ENCODE results near the gene BORCS8. TPM values are rescaled to one million over a fixed set of nuclear protein-coding genes. Genes with fewer than 3 reads are reported as not detected.

The BORCS8 gene
- polyA plus RNA-seq, 2 of the 4 experiments (the other 2 are of a cell fraction): 9.1 to 10.6 TPM

DNA sequence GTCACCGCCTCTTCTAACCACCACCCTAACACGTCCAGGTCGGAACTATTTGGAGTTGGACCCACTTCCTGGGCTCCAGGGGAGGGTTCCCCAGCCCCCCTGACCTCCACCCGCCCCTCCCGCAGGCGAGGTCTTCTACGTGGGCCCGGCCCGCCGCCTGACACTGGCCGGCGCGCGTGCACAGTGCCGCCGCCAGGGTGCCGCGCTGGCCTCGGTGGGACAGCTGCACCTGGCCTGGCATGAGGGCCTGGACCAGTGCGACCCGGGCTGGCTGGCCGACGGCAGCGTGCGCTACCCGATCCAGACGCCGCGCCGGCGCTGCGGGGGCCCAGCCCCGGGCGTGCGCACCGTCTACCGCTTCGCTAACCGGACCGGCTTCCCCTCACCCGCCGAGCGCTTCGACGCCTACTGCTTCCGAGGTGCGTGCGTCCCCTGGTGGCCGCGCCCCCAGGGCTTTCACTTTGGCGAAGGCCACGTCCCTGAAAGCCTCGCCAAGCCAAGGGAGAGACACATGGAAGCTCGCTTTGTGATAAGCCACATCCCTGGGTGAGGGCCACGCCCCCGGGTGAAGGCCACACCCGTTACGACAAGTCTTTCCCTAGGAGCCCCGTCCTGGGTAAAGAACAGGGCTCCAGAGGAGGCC, 33.0 kb upstream of the BORCS8 start (continued):
- TF ChIP-seq NPAS2 (CRISPR knock-in tag; IDR thresholded peaks at IDR 0.05; ENCODE audit: borderline replicate concordance) (no peak), E2F6 (IDR thresholded peaks at IDR 0.05; ENCODE audit: borderline replicate concordance, low read depth) (peak; percentile 85), SMC3 (IDR thresholded peaks at IDR 0.05) (peak; percentile 51), MYC (IDR thresholded peaks at IDR 0.05; ENCODE audit: borderline replicate concordance, low read length) (no peak), JUNB (IDR thresholded peaks at IDR 0.05) (no peak)

DNA sequence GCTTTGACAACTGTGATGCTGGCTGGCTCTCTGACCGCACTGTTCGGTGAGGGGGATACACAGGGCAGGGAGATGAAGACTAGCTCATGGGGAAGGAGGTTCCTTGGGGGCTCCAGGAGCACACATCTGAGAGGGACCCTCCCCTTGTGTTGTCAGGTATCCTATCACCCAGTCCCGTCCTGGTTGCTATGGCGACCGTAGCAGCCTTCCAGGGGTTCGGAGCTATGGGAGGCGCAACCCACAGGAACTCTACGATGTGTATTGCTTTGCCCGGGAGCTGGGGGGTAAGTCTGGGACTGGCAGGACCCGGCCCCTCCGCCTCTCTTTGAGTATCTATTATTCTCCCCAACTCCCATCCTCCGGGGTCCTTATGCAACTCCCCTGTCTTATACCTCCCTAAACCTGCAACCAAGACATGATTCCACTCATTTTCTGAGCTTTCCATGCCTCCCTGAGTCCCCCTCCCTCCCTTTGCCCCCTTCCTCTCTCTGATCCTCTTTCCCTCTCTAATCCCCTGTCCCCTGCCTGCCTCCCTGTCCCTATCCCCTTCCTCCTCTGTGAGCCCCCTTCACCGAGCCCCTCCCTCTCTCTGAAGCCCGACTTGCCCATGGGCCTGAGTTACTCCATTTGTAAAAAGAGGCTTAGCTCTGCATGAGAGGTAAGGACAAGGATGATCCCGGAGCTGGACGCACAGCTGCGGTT, 32.3 kb upstream of the BORCS8 start:
- Histone ChIP-seq H3K4me3 (peak overlapping the region; percentile 45; the same call in 2 of the 3 replicates), H3K4me1 (0 out of 3 replicates have a peak, but pooled peaks cover 6% of the 10 kb centered on the region), H3K4me2 (peak overlapping the region; percentile 93), H3K9me3 (no peaks in the 10 kb centered on the region), H3K27ac (peak overlapping the region in 1 of 2 experiments; percentile 78; a peak in 3 of 6 replicates)
- ChIA-PET CTCF (interaction anchor here (1.0 to 2.2 kb wide), 10 partner anchors 9 to 151 kb away, joined by 3 to 13 read pairs (median 4); partner anchors contain the start of genes NCAN and NR2C2AP), POLR2A (interaction anchor here (1.3 kb wide), 1 partner anchor 21 kb away, joined by 4 read pairs; the partner anchor contains the start of gene NR2C2AP)
- DNase-seq (ENCODE audit: low read depth in 1 of 2, low spot score in 1 of 2) (no peak), FAIRE-seq (no peak), ATAC-seq (no peak; a peak in 2 of 6 replicates)
- TF ChIP-seq FOXS1 (CRISPR knock-in tag; IDR thresholded peaks at IDR 0.05) (no peak), CHD2 (IDR thresholded peaks at IDR 0.05; ENCODE audit: low read length, partially characterized antibody) (no peak), BHLHE40 (IDR thresholded peaks at IDR 0.05; ENCODE audit: low read depth, low read length) (no peak), HMGXB4 (CRISPR knock-in tag; IDR thresholded peaks at IDR 0.05; ENCODE audit: borderline replicate concordance) (no peak), JUNB (IDR thresholded peaks at IDR 0.05) (no peak), HOXB13 (CRISPR knock-in tag; IDR thresholded peaks at IDR 0.05; ENCODE audit: low read depth) (no peak), EHF (CRISPR knock-in tag; IDR thresholded peaks at IDR 0.05) (no peak), FOSB (CRISPR knock-in tag; IDR thresholded peaks at IDR 0.05) (no peak), ZNF302 (CRISPR knock-in tag; IDR thresholded peaks at IDR 0.05) (no peak), E2F6 (IDR thresholded peaks at IDR 0.05; ENCODE audit: borderline replicate concordance, low read depth) (no peak), NPAS2 (CRISPR knock-in tag; IDR thresholded peaks at IDR 0.05; ENCODE audit: borderline replicate concordance) (no peak)
- TF ChIP-seq, protein P1, sequence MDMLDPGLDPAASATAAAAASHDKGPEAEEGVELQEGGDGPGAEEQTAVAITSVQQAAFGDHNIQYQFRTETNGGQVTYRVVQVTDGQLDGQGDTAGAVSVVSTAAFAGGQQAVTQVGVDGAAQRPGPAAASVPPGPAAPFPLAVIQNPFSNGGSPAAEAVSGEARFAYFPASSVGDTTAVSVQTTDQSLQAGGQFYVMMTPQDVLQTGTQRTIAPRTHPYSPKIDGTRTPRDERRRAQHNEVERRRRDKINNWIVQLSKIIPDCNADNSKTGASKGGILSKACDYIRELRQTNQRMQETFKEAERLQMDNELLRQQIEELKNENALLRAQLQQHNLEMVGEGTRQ (IDR thresholded peaks at IDR 0.05): no peak
- 86% methylated on average over 12 of the region's 17 CpGs for WGBS (ENCODE audit: missing lambda C conversion rate)

- Histone ChIP-seq H3K4me2 (no peak overlapping the region), H3K9me3 (no peaks in the 10 kb centered on the region), H3K27ac (no peak overlapping the region), H3K4me1 (0 out of 3 replicates have a peak, but pooled peaks cover 6% of the 10 kb centered on the region), H3K4me3 (no peak overlapping the region)
- 34% methylated on average over 6 of the region's 6 CpGs for WGBS (ENCODE audit: missing lambda C conversion rate)
- no peak for ATAC-seq
- ChIA-PET CTCF (interaction anchor here (1.1 to 1.9 kb wide), 3 partner anchors 21 to 100 kb away, joined by 3 to 9 read pairs (median 5); partner anchors contain the start of gene NR2C2AP), POLR2A (no interaction called here)
- no peak for FAIRE-seq
- no peak for TF ChIP-seq KDM1A (IDR thresholded peaks at IDR 0.05; ENCODE audit: low read depth)
- no peak for TF ChIP-seq ZFP36 (IDR thresholded peaks at IDR 0.05; ENCODE audit: borderline replicate concordance, partially characterized antibody)
- no peak for TF ChIP-seq RAD21 (conservative IDR thresholded peaks at IDR 0.05 in 1 of 2, IDR thresholded peaks at IDR 0.05 in 1 of 2)
- no peak for TF ChIP-seq HOXB13 (CRISPR knock-in tag; IDR thresholded peaks at IDR 0.05; ENCODE audit: low read depth)
- TF ChIP-seq, protein P1 (IDR thresholded peaks at IDR 0.05): no peak
- no peak for TF ChIP-seq SREBF2 (IDR thresholded peaks at IDR 0.05)
- no peak for TF ChIP-seq MAFK (IDR thresholded peaks at IDR 0.05; ENCODE audit: partially characterized antibody)
- TF ChIP-seq SMC3 (IDR thresholded peaks at IDR 0.05): no peak
- TF ChIP-seq TP53 (CRISPR knock-in tag; IDR thresholded peaks at IDR 0.05): no peak
- DNase-seq (ENCODE audit: low read depth in 1 of 2, low spot score in 1 of 2): no peak
These were observed 31.7 kb upstream of the BORCS8 start for GRCh38 chr19:19223636-19224035.

Measured in A549 (cell line).